T follicular helper cell (primary cell): Measurements from ENCODE around the gene EGLN2.
"Not testable (repeated sequence)": the region's sequence is repeated elsewhere in the genome, so short reads cannot be mapped to it uniquely, and the experiment has no call there.

ENCODE experiments used
- DNase-seq: peaks from one replicate; pipeline ENCODE4 v3.0.0-alpha.2; 2020; ENCODE audit warnings: low read depth

The EGLN2 gene

DNA sequence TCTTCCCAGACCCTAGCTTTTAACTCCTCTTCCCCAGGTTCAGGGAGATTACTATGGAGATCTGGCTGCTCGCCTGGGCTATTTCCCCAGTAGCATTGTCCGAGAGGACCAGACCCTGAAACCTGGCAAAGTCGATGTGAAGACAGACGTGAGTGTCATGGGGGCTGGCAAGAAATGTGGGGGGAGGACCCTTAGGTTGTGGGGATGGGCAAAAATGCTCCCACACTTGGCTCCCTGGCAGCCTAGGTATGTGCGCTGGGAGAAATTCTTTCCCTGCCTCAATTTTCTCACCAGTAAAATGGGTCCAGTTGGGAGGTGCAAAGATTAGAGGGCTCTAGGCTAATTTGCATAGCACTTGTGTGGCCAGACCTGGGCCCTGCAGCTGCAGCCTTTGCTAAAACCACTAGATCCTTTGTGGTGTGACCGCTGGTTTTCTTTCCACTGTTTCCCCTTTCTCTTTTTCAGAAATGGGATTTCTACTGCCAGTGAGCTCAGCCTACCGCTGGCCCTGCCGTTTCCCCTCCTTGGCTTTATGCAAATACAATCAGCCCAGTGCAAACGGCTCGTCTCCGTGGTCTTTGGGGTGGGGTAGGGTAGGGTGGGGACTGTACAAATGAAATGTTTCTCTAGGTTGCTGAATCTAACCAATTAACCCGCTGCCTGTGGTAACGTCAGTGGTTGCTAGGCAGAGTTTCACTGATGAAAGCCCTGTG is 21.9 kb upstream of the EGLN2 start:
- DNase-seq, result peak; percentile 88

DNA sequence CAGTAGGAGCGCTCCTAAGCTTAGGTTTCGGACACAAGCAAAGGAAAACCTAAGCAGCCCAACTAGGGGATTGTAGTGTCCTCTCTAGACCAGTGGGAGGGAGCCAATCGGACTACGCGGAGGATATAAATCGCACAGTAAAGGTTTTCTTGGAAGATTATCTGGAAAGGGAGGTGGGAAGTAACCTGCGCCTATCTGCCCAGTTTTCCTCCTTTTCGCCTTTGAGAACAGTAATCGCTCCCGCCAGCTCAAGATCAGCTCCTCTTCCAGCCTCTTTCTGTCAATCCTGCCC is 21.4 kb upstream of the EGLN2 start:
- no peak for DNase-seq

DNA sequence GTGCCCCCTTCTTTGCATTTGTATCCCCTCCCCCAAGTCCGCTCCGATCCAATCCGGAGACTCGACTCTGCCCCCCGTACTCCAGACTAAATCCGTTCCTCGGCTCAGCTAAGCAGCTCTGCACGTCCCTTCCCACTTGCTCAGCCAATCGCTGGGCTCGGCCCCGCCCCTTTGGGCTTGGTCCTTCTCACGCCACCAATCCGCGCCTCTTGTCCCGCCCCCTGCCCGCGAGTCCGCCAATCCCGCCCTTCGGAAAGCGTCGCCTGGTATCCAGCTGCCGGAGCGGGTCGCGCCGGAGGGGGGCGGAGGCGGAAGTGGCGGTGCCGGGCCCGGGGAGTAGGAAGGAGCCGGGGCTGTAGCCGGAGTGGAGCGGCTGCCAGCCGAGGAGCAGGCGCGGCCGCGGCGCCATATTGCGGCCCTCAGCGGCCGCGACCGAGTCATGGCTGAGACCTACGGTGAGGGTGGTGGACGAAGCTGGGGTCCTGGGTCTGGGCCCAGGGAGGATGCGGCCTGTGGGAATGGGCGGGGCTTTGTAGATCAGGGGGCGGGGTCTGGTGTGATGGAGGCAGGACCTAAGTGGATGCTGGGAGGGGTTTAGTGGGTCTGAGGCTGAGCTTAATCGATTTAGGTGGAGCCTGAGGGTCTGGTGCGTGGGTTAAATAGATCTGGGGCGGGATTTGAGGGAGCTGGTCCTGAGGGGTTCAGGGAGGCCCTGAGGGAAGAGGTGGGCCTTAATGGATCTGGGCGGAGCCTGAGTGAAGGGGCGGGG is 20.9 kb upstream of the EGLN2 start, which contains the start of gene RAB4B:
Gene RAB4B (plus strand): TSS at position 311 of the 769 bp plus-strand sequence. CDS start 129 bp downstream, at position 440.
- peak; percentile 100 for DNase-seq

DNA sequence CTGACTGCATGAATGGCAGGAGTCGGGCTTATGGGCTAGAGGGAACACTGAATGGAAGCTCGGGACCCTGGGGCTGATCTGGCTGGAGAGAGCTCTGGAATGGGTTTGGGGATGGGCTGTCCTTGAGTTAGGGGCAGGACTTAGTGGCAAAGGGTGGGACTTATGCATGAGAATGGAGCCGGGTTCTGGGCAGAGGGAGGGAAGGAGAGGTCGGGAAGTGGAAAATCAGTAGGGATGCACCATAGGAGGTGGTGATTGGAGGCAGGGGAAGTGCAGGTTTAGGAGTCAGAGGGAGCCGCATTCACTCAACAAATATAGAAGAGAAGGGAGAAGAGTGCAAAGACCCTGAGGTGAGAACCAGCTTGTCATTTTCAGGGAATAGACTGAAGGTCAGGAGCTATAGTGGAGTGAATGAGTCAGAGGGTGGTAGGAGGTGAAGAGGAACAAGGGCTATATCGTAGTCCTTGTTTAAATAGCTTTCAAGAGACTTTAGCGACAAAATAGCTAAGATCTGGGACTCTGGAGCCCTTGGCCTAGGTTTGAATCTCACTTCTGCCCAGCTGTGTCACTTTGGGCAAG is 20.2 kb upstream of the EGLN2 start:
- DNase-seq, result no peak

DNA sequence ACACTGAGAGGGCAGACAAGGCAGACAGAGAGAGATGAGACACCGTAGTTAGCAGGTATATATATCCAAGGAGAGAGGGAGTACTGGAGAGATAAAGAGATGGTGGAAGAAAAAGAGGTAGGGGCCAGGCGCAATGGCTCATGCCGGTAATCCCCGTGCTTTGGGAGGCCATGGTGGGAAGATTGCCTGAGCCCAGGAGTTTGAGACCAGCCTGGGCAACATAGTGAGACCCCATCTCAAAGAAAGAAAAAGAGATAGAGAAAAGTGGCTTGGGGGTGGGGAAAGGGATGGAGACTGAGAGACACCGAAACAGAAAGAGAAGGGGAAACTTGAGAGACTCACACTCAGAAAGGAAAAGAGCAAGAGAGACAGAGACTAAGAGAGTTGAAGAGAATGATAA is 18.4 kb upstream of the EGLN2 start:
- DNase-seq, result no peak

DNA sequence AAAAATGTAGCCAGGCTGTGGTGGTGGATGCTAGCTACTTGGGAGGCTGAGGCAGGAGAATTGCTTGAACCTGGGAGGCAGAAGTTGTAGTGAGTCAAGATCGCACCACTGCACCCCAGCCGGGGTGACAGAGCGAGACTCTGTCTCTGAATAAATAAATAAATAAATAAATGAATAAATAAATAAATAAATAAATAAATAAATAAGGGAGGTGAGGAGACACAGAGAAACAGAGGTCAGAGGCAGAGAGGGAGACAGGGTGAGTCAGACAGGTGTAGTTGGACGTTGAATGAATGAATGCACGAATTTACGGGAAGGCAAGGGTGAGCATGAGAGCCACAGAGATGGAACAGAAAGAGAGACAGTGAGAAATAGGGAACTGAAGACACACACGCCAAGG is 17.9 kb upstream of the EGLN2 start:
- no peak for DNase-seq

DNA sequence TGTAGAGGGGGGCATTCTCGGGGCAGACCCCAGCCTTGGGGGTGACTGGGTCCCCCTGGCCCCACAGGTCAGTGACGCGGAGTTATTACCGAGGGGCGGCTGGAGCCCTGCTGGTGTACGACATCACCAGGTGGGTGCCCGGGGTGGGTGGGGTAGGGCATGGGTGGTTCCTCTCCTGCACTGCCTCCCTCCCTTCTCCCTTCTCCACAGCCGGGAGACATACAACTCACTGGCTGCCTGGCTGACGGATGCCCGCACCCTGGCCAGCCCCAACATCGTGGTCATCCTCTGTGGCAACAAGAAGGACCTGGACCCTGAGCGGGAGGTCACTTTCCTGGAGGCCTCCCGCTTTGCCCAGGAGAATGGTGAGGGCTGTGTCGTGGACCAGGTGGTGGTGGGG is 15.3 kb upstream of the EGLN2 start:
- DNase-seq, result no peak

DNA sequence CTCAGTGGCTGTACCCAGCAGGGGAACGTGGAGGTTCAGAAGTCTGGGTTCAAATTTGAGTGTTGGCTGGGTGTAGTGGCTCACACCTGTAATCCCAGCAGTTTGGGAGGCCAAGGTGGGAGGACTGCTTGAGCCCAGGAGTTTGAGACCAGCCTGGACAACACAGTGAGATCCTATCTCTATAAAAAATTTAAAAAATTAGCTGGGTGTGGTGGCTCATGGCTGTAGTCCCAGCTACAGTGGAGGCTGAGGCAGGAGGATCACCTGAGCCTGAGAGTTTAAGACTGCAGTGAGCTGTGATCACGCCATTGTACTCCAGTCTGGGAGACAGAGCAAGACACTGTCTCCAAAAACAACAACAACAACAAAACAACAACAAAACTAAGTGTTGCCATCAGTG is 14.8 kb upstream of the EGLN2 start:
- DNase-seq, result not testable (repeated sequence)

DNA sequence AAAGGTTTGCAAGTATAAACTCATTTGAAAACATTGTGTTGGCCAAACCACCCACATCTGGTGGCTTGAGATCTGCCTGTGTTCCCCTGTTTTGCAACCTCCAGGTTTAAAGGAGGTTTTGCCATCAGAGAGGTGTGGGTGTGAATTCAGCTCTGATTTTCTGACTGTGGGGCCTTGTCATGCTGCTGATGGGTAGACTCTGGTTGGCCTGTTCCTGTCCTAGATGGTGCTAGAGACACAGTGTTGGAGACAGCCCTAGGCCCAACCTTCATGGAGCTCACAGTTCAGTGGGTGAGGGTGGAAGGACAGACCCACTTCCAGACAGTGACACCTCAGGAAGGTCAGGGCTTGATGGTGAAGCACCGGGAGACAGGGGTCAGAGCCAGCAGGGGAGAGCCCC is 13.5 kb upstream of the EGLN2 start:
- DNase-seq, result no peak

DNA sequence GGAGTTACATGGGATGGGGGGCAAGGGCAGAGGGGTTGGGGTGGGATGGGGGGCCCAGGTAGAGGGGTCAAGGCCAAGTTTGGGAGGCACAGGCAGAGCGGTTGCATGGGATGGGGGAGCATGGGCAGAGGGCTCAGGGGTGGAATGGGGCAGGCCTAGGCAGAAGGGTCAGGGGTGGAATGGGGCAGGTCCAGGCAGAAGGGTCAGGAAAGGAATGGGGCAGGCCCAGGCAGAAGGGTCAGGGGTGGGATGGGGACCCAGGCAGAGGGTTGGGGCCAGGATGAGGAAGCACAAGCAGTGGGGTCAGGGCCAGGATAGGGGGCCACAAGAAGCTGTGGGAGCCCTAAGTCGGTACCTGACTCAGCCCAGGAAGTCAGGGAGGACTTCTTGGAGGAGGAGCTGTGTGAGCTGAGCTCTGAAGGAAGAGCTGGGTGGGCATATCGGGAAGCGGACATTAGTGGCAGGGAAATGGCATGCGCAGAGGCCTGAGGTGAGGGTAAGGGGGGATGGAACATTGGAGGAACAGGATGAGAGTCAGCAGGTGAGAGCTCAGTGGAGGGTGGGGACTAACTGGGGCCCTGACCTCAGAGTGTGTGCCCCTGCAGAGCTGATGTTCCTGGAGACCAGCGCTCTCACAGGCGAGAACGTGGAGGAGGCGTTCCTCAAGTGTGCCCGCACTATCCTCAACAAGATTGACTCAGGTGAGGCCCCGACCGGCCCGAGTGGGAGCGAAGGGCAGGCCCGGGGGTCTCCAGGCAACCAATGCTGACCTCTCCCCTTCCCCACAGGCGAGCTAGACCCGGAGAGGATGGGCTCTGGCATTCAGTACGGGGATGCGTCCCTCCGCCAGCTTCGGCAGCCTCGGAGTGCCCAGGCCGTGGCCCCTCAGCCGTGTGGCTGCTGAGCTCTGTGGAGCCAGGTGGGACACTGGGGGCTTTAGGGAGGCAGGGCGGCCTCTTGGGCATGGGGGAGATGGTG is 12.6 kb upstream of the EGLN2 start:
- DNase-seq, result no peak

DNA sequence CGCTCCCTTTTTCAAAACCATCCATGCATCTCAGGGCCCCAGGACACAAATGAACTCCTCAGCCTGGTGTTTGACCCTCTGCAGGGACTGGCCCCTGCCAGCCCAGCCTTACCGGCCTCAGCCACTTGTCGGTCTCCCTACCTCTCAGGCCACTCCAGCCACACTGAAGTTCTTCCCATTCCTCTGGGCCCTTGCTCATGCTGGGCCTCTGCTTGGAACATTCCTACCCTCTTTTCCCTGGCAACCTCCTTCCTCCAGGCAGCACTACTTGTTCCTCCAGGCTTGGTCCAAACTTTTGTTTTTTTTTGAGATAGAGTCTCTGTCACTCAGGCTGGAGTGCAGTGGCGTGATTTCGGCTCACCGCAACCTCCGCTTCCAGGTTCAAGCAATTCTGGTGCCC is 7.6 kb upstream of the EGLN2 start:
- DNase-seq, result no peak

DNA sequence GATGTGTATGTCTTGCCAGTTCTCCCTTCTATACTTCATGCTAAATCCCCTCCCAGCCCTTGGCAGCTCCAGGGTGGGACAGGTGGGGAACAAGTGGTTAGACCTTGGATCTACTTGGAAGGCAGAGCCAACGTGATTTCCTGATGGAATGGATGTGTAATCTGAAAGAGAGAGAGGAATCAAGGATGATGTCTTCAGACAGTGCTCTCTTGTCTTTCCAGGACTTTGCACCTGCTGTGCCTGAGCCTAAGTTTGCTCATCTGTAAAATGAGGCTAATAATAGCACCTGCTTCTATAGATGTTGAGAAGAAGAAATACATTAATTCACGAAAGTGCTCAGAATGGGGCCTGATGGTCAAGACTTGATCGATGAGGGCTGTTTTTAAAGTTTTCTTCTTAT is 7.0 kb upstream of the EGLN2 start:
- no peak for DNase-seq

DNA sequence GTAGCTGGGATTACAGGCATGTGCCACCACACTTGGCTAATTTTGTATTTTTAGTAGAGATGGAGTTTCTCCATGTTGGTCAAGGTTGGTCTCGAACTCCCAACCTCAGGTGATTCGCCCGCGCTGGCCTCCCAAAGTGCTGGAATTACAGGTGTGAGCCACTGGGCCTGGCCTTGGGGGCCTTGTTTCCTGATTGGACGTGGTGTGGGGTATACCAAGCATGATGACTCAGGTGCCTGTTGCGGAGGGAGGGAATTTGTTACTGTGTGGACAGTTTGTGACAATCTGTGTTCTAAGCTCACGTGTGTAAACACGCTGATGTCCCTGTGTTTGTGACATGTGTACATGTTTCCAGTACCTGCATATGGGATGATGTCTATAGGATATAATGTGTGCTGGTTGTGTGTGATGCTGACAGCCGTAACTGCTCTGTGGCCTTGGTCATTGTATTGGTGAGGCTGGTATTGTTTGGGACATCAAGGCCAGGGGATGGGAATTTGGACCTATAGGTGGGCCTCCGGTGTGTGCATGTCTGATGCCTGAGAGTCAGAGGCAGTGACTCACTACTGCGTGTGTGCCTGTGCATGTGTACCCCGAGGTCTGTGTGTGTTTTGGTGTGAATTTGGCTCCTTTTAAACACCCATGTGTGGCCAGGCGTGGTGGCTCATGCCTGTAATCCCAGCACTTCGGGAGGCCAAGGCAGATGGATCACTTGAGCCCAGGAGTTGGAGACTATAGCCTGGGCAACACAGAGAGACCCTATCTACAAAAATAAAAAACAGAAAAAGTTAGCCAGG is 1.6 kb upstream of the EGLN2 start:
- no peak for DNase-seq

DNA sequence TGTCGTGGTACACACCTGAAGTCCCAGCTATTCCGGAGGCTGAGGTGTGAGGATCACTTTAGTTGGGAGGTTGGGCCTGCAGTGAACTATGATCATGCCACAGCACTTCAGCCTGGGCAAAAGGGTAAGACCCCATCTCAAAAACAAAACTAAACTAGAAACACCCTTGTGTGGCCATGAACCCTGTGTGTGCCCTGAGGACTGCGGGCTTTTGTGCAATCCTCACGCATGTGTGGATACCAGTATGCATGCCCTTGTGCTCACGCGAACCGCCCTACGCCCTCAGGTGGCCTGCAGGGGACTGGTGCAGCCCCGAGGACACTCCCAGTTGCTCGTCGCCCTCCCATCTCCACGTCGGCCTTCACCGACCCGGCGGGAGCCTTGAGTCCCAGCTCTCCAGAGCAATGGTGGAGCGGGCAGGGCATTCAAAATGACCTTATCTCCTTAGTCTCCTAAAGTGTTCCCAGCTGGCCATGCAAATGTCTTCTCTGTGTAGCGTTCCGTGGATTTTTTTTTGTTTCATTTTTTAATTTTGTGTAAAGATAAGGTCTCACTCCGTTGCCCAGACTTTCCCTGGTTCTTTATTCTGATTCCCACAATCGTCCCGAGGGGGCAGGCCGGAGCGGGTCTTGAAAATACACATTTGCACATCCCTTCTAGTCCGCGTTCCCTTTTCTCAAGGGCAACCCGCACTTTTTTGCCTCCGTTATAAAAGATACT is 868 bp upstream of the EGLN2 start:
- peak; percentile 60 for DNase-seq

DNA sequence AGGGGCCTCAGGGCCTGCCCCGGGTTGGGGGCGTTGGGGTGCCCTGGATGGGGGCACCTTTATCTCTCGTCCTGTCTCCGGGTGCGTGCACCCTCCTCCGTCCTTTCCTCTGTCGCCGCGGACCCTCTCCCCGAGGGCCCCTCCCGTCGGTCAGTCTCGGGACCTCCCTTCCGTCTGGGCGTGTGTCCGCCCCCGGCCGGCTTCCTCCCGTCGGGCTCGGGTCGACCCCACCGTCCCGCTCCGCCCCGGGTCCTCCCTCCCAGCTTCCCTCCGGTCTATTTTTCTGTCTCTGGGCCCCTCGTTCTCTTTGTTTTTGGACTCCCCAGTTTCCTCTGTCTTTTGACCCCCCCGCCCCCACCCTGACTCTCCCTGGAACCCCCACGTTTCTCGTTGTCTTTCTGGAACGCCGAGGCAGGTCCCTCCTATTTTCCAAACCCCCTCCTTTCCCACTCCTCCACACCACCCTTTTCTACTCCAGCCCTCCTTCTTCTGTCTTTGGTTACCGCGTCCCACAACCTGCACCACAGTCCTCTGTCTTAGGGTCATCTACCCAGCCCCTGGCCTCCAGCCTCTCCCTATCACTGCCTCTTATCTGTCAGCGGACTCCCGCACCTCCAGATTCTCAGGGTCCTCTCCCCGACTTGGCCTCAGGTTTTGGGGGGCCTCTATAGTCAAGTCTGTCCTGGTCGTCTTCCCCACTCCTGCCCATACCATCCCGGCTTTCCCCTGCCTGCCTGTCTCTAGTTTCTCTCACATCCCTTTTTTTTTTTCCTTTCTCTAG is 757 bp downstream of the EGLN2 start:
- no peak for DNase-seq

DNA sequence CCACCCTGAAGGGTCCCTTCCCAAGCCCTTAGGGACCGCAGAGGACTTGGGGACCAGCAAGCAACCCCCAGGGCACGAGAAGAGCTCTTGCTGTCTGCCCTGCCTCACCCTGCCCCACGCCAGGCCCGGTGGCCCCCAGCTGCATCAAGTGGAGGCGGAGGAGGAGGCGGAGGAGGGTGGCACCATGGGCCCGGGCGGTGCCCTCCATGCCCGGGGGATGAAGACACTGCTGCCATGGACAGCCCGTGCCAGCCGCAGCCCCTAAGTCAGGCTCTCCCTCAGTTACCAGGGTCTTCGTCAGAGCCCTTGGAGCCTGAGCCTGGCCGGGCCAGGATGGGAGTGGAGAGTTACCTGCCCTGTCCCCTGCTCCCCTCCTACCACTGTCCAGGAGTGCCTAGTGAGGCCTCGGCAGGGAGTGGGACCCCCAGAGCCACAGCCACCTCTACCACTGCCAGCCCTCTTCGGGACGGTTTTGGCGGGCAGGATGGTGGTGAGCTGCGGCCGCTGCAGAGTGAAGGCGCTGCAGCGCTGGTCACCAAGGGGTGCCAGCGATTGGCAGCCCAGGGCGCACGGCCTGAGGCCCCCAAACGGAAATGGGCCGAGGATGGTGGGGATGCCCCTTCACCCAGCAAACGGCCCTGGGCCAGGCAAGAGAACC is 1.5 kb downstream of the EGLN2 start:
- no peak for DNase-seq

DNA sequence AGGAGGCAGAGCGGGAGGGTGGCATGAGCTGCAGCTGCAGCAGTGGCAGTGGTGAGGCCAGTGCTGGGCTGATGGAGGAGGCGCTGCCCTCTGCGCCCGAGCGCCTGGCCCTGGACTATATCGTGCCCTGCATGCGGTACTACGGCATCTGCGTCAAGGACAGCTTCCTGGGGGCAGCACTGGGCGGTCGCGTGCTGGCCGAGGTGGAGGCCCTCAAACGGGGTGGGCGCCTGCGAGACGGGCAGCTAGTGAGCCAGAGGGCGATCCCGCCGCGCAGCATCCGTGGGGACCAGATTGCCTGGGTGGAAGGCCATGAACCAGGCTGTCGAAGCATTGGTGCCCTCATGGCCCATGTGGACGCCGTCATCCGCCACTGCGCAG is 2.0 kb downstream of the EGLN2 start:
- DNase-seq, result no peak

DNA sequence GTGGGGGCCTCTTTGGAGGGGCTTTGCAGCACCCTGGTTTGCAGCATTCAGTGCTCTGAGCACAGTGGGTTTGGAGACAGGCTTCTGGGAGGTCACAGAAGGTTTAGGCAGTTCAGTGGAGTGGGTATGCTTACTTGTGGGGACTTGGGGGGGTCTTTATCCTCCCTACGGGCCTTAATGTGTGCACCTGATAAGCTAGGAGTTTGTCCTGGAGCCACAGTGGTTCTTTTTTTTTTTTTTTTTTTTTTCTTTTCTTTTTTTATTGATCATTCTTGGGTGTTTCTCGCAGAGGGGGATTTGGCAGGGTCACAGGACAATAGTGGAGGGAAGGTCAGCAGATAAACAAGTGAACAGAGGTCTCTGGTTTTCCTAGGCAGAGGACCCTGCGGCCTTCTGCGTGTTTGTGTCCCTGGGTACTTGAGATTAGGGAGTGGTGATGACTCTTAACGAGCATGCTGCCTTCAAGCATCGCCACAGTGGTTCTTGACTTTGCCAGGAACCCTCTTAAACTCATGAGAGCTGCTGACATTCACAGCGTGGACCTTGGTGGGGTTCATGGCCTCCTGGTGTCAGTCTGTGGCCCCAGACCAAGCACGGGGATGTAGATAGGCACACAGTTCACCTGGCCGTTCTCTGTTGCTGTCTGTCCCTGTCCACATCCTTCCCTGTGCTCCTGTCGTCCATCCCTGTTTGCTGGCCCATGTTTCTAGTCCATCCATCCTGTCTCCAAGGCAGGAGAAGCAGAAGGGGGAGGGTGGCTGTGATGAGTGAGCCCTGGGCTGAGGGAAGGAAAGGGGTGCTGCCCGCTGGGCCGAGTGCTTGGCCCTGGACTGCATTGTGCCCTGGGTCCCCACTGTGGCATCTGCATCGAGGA is 2.7 kb downstream of the EGLN2 start:
- DNase-seq, result no peak
